Measurements from ENCODE around the gene EPHA3. TPM values are rescaled to one million over a fixed set of nuclear protein-coding genes. Genes with fewer than 3 reads are reported as not detected.

EPHA3 gene
- total and polyA plus RNA-seq, 4 donors, result 0.44 to 2.7 (median 1.2) TPM

DNA sequence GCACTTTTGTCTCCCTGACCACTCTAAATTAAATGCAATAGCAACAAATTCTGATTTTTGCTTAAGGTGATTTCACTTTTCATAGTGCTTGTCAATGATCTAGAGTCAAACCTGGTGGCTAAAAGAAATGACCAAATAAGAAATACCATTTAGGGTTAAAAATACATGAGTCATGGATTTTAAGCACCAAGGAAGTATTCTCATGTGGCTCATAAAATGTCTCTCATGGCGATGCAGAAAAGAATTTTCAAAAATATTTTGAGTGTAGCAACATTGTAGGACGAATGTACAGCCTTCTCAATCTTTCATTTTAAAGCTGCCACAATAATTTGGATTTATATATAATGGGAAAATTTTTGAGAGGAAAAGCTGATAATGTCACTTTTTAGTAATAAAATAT, 193.6 kb downstream of the EPHA3 start:
- TF ChIP-seq RAD21 (IDR thresholded peaks at IDR 0.05) (no peak), HNF4G (IDR thresholded peaks at IDR 0.05) (no peak), NR2F2 (IDR thresholded peaks at IDR 0.05) (no peak), TAF1 (conservative IDR thresholded peaks at IDR 0.05) (no peak), FOXA1 (IDR thresholded peaks at IDR 0.05) (no peak), YY1 (IDR thresholded peaks at IDR 0.05) (no peak), GABPA (IDR thresholded peaks at IDR 0.05 in 1 of 2, conservative IDR thresholded peaks at IDR 0.05 in 1 of 2) (no peak), MAX (IDR thresholded peaks at IDR 0.05) (no peak)
- TF ChIP-seq, protein P1, sequence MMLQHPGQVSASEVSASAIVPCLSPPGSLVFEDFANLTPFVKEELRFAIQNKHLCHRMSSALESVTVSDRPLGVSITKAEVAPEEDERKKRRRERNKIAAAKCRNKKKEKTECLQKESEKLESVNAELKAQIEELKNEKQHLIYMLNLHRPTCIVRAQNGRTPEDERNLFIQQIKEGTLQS (IDR thresholded peaks at IDR 0.05), result no peak
- TF ChIP-seq, protein P2, sequence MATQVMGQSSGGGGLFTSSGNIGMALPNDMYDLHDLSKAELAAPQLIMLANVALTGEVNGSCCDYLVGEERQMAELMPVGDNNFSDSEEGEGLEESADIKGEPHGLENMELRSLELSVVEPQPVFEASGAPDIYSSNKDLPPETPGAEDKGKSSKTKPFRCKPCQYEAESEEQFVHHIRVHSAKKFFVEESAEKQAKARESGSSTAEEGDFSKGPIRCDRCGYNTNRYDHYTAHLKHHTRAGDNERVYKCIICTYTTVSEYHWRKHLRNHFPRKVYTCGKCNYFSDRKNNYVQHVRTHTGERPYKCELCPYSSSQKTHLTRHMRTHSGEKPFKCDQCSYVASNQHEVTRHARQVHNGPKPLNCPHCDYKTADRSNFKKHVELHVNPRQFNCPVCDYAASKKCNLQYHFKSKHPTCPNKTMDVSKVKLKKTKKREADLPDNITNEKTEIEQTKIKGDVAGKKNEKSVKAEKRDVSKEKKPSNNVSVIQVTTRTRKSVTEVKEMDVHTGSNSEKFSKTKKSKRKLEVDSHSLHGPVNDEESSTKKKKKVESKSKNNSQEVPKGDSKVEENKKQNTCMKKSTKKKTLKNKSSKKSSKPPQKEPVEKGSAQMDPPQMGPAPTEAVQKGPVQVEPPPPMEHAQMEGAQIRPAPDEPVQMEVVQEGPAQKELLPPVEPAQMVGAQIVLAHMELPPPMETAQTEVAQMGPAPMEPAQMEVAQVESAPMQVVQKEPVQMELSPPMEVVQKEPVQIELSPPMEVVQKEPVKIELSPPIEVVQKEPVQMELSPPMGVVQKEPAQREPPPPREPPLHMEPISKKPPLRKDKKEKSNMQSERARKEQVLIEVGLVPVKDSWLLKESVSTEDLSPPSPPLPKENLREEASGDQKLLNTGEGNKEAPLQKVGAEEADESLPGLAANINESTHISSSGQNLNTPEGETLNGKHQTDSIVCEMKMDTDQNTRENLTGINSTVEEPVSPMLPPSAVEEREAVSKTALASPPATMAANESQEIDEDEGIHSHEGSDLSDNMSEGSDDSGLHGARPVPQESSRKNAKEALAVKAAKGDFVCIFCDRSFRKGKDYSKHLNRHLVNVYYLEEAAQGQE (IDR thresholded peaks at IDR 0.05), result no peak
- Histone ChIP-seq H3K4me1 (ENCODE audit: control insufficient read depth in 4 of 4, insufficient read depth in 4 of 4, low read length in 3 of 4) (no peaks in the 10 kb centered on the region), H3K36me3 (ENCODE audit: control insufficient read depth in 4 of 4, insufficient read depth in 3 of 4, low read depth in 1 of 4, low read length in 3 of 4) (no peaks in the 10 kb centered on the region), H3K27ac (ENCODE audit: low read depth in 1 of 2, low read length in 2 of 2) (no peak overlapping the region), H3K9me3 (ENCODE audit: control insufficient read depth in 4 of 4, low read length in 3 of 4) (no peaks in the 10 kb centered on the region), H3K27me3 (ENCODE audit: control insufficient read depth in 4 of 4, insufficient read depth in 4 of 4, low read length in 3 of 4) (no peaks in the 10 kb centered on the region), H3K4me3 (ENCODE audit: low read depth in 1 of 3, low read length in 3 of 3) (no peak overlapping the region), H3K9ac (ENCODE audit: low read depth in 1 of 2, low read length in 2 of 2) (no peak overlapping the region)
- no peak for DNase-seq (ENCODE audit: low spot score)
- 37% methylated on average over 2 of the region's 2 CpGs for WGBS

GRCh38 chr3:89303701-89304100, 196.3 kb downstream of the EPHA3 start:
- no peaks in the 10 kb centered on the region for H3K9me3 ChIP-seq (ENCODE audit: control insufficient read depth in 4 of 4, low read length in 3 of 4)
- H3K27me3 ChIP-seq (ENCODE audit: control insufficient read depth in 4 of 4, insufficient read depth in 4 of 4, low read length in 3 of 4), result no peaks in the 10 kb centered on the region
- H3K4me1 ChIP-seq (ENCODE audit: control insufficient read depth in 4 of 4, insufficient read depth in 4 of 4, low read length in 3 of 4), result no peaks in the 10 kb centered on the region
- H3K4me3 ChIP-seq (ENCODE audit: low read depth in 1 of 3, low read length in 3 of 3), result no peak overlapping the region
- no peak overlapping the region for H3K9ac ChIP-seq (ENCODE audit: low read depth in 1 of 2, low read length in 2 of 2)
- TF ChIP-seq RXRA (IDR thresholded peaks at IDR 0.05) (no peak), YY1 (IDR thresholded peaks at IDR 0.05) (no peak), EGR1 (IDR thresholded peaks at IDR 0.05; ENCODE audit: low read depth in 2 of 2) (no peak), FOXA2 (IDR thresholded peaks at IDR 0.05) (no peak), FOXA1 (IDR thresholded peaks at IDR 0.05) (no peak), TAF1 (conservative IDR thresholded peaks at IDR 0.05) (no peak), SP1 (IDR thresholded peaks at IDR 0.05) (no peak), GABPA (IDR thresholded peaks at IDR 0.05 in 1 of 2, conservative IDR thresholded peaks at IDR 0.05 in 1 of 2) (no peak), MAX (IDR thresholded peaks at IDR 0.05) (no peak), NR2F2 (IDR thresholded peaks at IDR 0.05) (no peak), HNF4G (IDR thresholded peaks at IDR 0.05) (no peak), RAD21 (IDR thresholded peaks at IDR 0.05) (no peak), HNF4A (conservative IDR thresholded peaks at IDR 0.05) (no peak), ZBTB33 (IDR thresholded peaks at IDR 0.05) (no peak), CTCF (IDR thresholded peaks at IDR 0.05; ENCODE audit: low read depth, low read length, missing input control) (no peak), JUND (IDR thresholded peaks at IDR 0.05) (no peak)
- TF ChIP-seq, protein P1 (IDR thresholded peaks at IDR 0.05), result no peak
- TF ChIP-seq, protein P2 (IDR thresholded peaks at IDR 0.05), result no peak
- no peaks in the 10 kb centered on the region for H3K36me3 ChIP-seq (ENCODE audit: control insufficient read depth in 4 of 4, insufficient read depth in 3 of 4, low read depth in 1 of 4, low read length in 3 of 4)
- DNase-seq (ENCODE audit: low spot score), result no peak
- H3K27ac ChIP-seq (ENCODE audit: low read depth in 1 of 2, low read length in 2 of 2), result no peak overlapping the region

All from liver (tissue), 9 donors.